Muscle layer of colon (tissue), 2 donors: ENCODE measurements around the gene AHCY.
"Not testable (repeated sequence)": the region's sequence is repeated elsewhere in the genome, so short reads cannot be mapped to it uniquely, and the experiment has no call there.

ENCODE experiments used
- H3K27ac ChIP-seq: one replicate; pipeline ENCODE4 v1.7.0; 2013; ENCODE audit warnings: low read depth, mild to moderate bottlenecking, low read length, moderate library complexity
- H3K27me3 ChIP-seq, 2 donors: one replicate each; pipeline ENCODE4 v1.7.0; 2013; ENCODE audit warnings: low read length in 2 of 2, mild to moderate bottlenecking in 2 of 2; ENCODE audit not compliant: insufficient read depth in 2 of 2, control insufficient read depth in 1 of 2
- H3K36me3 ChIP-seq: one replicate; pipeline ENCODE4 v1.7.0; 2013; ENCODE audit warnings: mild to moderate bottlenecking, low read length; ENCODE audit not compliant: insufficient read depth
- H3K4me1 ChIP-seq: one replicate; pipeline ENCODE4 v1.7.0; 2013; ENCODE audit warnings: mild to moderate bottlenecking, low read length; ENCODE audit not compliant: insufficient read depth
- H3K4me3 ChIP-seq, 2 donors: one replicate each; pipeline ENCODE4 v1.7.0; 2013; ENCODE audit warnings: low read length in 2 of 2, low read depth in 1 of 2, mild to moderate bottlenecking in 1 of 2, moderate library complexity in 1 of 2
- H3K9ac ChIP-seq: one replicate; pipeline ENCODE4 v1.7.0; 2013; ENCODE audit warnings: low read length
- H3K9me3 ChIP-seq: one replicate; pipeline ENCODE4 v1.7.0; 2013; ENCODE audit warnings: mild to moderate bottlenecking, low read length
- donor health status: abdominal sarcoma.
- donor health status: Adenocarcinoma of cecum.

Gene AHCY

GRCh38 chr20:34302312-34302722, 838 bp downstream of the AHCY start:
- Histone ChIP-seq H3K4me1 (peaks cover 8% of the 10 kb centered on the region), H3K27ac (peak overlapping the region; percentile 100), H3K27me3 (no peaks in the 10 kb centered on the region)

GRCh38 chr20:34301587-34302311, 1.4 kb downstream of the AHCY start:
- H3K9ac ChIP-seq: peak overlapping the region; percentile 84
- peaks cover 8% of the 10 kb centered on the region for H3K4me1 ChIP-seq
- H3K27ac ChIP-seq: no peak overlapping the region
- no peaks in the 10 kb centered on the region for H3K9me3 ChIP-seq
- H3K4me3 ChIP-seq: peak overlapping the region in 1 of 2 donors; percentile 88
- no peaks in the 10 kb centered on the region for H3K36me3 ChIP-seq
- H3K27me3 ChIP-seq: no peaks in the 10 kb centered on the region

More at GRCh38 chr20:34302312-34302722, 838 bp downstream of the AHCY start:
- Histone ChIP-seq H3K9ac (peak overlapping the region; percentile 84), H3K4me3 (peak overlapping the region; percentile 82 to 88), H3K36me3 (no peaks in the 10 kb centered on the region), H3K9me3 (no peaks in the 10 kb centered on the region)

GRCh38 chr20:34300809-34301586, 2.2 kb downstream of the AHCY start:
- no peak overlapping the region for H3K4me3 ChIP-seq
- no peak overlapping the region for H3K9ac ChIP-seq
- H3K9me3 ChIP-seq: no peaks in the 10 kb centered on the region
- peaks cover 8% of the 10 kb centered on the region for H3K4me1 ChIP-seq
- no peaks in the 10 kb centered on the region for H3K36me3 ChIP-seq
- no peak overlapping the region for H3K27ac ChIP-seq
- H3K27me3 ChIP-seq: no peaks in the 10 kb centered on the region

- H3K27me3 ChIP-seq: no peaks in the 10 kb centered on the region
- no peak overlapping the region for H3K9ac ChIP-seq
- no peak overlapping the region for H3K4me3 ChIP-seq
These were observed 2.8 kb downstream of the AHCY start for GRCh38 chr20:34300256-34300806.

DNA sequence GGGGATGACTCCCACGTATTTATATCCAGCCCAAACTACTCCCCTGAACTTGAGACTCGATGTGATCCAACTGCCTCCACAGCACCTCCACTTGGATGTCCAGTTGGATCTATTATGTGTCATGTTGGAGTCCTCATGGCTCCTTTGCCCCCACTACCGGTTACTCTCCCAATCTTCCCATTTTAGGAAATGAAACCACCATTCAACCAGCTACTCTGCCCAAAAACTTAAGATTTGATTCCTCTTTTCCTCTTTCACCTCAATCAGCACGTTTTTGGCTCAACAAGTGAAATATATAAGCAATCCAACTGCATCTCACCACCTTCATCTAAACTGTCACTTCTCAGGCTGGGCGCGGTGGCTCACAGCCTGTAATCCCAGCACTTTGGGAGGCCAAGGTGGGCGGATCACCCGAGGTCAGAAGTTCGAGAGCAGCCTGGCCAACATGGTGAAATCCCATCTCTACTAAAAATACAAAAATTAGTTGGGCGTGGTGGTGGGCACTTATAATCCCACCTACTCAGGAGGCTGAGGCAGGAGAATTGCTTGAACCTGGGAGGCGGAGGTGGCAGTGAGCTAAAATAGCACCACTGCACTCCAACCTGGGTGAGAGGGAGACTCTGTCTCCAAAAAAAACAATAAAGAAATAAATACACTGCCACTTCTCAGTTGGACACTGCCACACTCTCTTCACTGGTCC, 3.4 kb downstream of the AHCY start:
- peaks cover 8% of the 10 kb centered on the region for H3K4me1 ChIP-seq
- no peaks in the 10 kb centered on the region for H3K27me3 ChIP-seq
- H3K4me3 ChIP-seq: no peak overlapping the region
- no peak overlapping the region for H3K27ac ChIP-seq
- H3K9ac ChIP-seq: no peak overlapping the region
- H3K36me3 ChIP-seq: peaks cover 5% of the 10 kb centered on the region
- no peaks in the 10 kb centered on the region for H3K9me3 ChIP-seq

More at GRCh38 chr20:34300256-34300806, 2.8 kb downstream of the AHCY start:
- no peak overlapping the region for H3K27ac ChIP-seq
- H3K36me3 ChIP-seq: no peaks in the 10 kb centered on the region
- peaks cover 8% of the 10 kb centered on the region for H3K4me1 ChIP-seq
- H3K9me3 ChIP-seq: no peaks in the 10 kb centered on the region

GRCh38 chr20:34298294-34298784, 4.8 kb downstream of the AHCY start:
- not testable (repeated sequence) for H3K9ac ChIP-seq, H3K27ac ChIP-seq, H3K4me1 ChIP-seq, H3K4me3 ChIP-seq, H3K27me3 ChIP-seq, H3K9me3 ChIP-seq
- H3K36me3 ChIP-seq: peaks cover 17% of the 10 kb centered on the region

GRCh38 chr20:34296468-34296867, 6.7 kb downstream of the AHCY start:
- peaks cover 36% of the 10 kb centered on the region for H3K36me3 ChIP-seq
- no peak overlapping the region for H3K9ac ChIP-seq
- no peak overlapping the region for H3K4me3 ChIP-seq
- H3K27ac ChIP-seq: no peak overlapping the region
- H3K9me3 ChIP-seq: no peaks in the 10 kb centered on the region
- no peaks in the 10 kb centered on the region for H3K4me1 ChIP-seq
- no peaks in the 10 kb centered on the region for H3K27me3 ChIP-seq

- H3K27ac ChIP-seq: no peak overlapping the region
- no peak overlapping the region for H3K4me3 ChIP-seq
- no peaks in the 10 kb centered on the region for H3K9me3 ChIP-seq
- no peaks in the 10 kb centered on the region for H3K27me3 ChIP-seq
- no peak overlapping the region for H3K9ac ChIP-seq
- no peaks in the 10 kb centered on the region for H3K4me1 ChIP-seq
- H3K36me3 ChIP-seq: peaks cover 48% of the 10 kb centered on the region
These were observed 7.9 kb downstream of the AHCY start for GRCh38 chr20:34295284-34295683.

- Histone ChIP-seq H3K27ac (no peak overlapping the region), H3K36me3 (peaks cover 54% of the 10 kb centered on the region), H3K27me3 (no peaks in the 10 kb centered on the region), H3K4me1 (no peaks in the 10 kb centered on the region), H3K9ac (no peak overlapping the region), H3K9me3 (no peaks in the 10 kb centered on the region), H3K4me3 (no peak overlapping the region)
These were observed 8.6 kb downstream of the AHCY start for GRCh38 chr20:34294563-34294962.

GRCh38 chr20:34293589-34293988, 9.6 kb downstream of the AHCY start:
- no peak overlapping the region for H3K4me3 ChIP-seq
- no peaks in the 10 kb centered on the region for H3K9me3 ChIP-seq
- H3K36me3 ChIP-seq: peaks cover 54% of the 10 kb centered on the region
- no peaks in the 10 kb centered on the region for H3K27me3 ChIP-seq
- no peak overlapping the region for H3K27ac ChIP-seq
- no peak overlapping the region for H3K9ac ChIP-seq
- no peaks in the 10 kb centered on the region for H3K4me1 ChIP-seq

DNA sequence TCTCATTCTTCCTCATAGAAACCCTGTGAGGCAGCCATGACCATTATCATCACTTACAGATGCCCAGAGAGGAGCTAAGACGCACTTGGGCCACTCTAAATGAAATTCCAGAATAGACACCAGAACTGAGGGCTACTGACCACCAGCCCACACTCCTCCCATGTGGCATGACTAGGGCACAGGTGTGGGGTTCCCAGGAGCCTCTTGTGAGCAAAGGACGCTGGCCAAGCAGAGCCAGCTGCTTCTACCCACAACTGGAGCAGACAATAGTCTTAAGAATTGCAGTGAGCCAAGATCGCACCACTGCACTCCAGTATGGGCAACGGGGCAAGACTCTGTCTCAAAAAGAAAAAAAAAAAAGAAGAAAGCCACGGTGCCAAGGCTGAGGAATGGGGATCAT, 10.0 kb downstream of the AHCY start:
- no peaks in the 10 kb centered on the region for H3K4me1 ChIP-seq
- H3K9ac ChIP-seq: no peak overlapping the region
- H3K27me3 ChIP-seq: no peaks in the 10 kb centered on the region
- no peak overlapping the region for H3K27ac ChIP-seq
- H3K4me3 ChIP-seq: no peak overlapping the region
- no peaks in the 10 kb centered on the region for H3K9me3 ChIP-seq
- peaks cover 54% of the 10 kb centered on the region for H3K36me3 ChIP-seq
